ENCODE data around the gene CIBAR2. TPM values are rescaled to one million over a fixed set of nuclear protein-coding genes. Genes with fewer than 3 reads are reported as not detected.
A peak's percentile ranks its signal among the peaks of the same experiment; 100 is the strongest.

The CIBAR2 gene
- total and polyA plus RNA-seq, 9 of the 15 experiments (the other 6 are each of a cell fraction or from before 2014, with no cell fraction given): not detected

DNA sequence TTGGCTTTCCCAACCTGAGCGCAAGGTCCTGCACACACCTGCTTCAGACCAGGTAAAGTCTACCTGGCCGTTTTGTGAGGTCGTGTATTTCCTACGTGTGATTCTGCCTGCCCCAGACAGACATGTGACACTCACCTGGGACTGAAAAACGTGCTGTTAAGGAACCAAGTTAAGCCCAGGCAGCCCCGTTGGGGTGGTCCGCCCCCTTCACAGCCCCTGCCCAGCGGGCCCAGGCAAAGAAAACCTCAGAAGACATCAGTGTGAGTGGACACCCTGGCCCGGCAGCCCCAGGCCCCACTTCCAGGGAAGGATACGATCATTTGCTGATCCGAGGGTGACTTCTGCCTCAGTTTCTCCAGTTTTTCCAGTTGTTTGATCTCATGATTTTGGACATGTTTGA is 4.7 kb downstream of the CIBAR2 start:
- ATAC-seq (no peak), DNase-seq (ENCODE audit: extremely low read depth in 1 of 4, low spot score in 3 of 4) (no peak), FAIRE-seq (no peak)
- H3K9me1 ChIP-seq (ENCODE audit: control insufficient read depth, insufficient read depth, low read length): no peaks in the 10 kb centered on the region
- in situ Hi-C loops (cut with MboI): loop anchor here (25.0 kb wide), 1 partner anchor 905 kb away; no protein-coding TSS in a partner anchor
- H4K20me1 ChIP-seq (replicated peaks; ENCODE audit: control insufficient read depth, insufficient read depth, low read length): peaks cover 4% of the 10 kb centered on the region; the same call in 1 of the 2 replicates
- TF ChIP-seq TBL1XR1 (IDR thresholded peaks at IDR 0.05; ENCODE audit: low read length in 2 of 2): no peak
- TF ChIP-seq CHD4 (IDR thresholded peaks at IDR 0.05; ENCODE audit: insufficient read depth, insufficient replicate concordance, low read depth, low read length, poor library complexity, severe bottlenecking): no peak
- TF ChIP-seq MCM3 (IDR thresholded peaks at IDR 0.05): no peak
- TF ChIP-seq, protein P1, sequence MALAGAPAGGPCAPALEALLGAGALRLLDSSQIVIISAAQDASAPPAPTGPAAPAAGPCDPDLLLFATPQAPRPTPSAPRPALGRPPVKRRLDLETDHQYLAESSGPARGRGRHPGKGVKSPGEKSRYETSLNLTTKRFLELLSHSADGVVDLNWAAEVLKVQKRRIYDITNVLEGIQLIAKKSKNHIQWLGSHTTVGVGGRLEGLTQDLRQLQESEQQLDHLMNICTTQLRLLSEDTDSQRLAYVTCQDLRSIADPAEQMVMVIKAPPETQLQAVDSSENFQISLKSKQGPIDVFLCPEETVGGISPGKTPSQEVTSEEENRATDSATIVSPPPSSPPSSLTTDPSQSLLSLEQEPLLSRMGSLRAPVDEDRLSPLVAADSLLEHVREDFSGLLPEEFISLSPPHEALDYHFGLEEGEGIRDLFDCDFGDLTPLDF (CRISPR knock-in tag; IDR thresholded peaks at IDR 0.05): no peak
- no peak for TF ChIP-seq TAF15 (IDR thresholded peaks at IDR 0.05; ENCODE audit: low read depth, low read length)
- TF ChIP-seq BRF1 (IDR thresholded peaks at IDR 0.05; ENCODE audit: borderline replicate concordance, extremely low read depth, insufficient read length): no peak
- no peak for TF ChIP-seq TSC22D4 (tag; IDR thresholded peaks at IDR 0.05)
- no peak for TF ChIP-seq JUND (IDR thresholded peaks at IDR 0.05; ENCODE audit: borderline replicate concordance, low read depth, low read length)
- no peak for TF ChIP-seq JUND (tag; IDR thresholded peaks at IDR 0.05; ENCODE audit: borderline replicate concordance, low read depth, low read length)
- POLR2A ChIA-PET: interaction anchor here (0.6 to 1.5 kb wide), 2 partner anchors 10 to 586 kb away, joined by 3 to 4 read pairs; no protein-coding TSS in a partner anchor
- H3K27me3 ChIP-seq (ENCODE audit: control insufficient read depth in 2 of 2, insufficient read depth in 2 of 2, low read length in 2 of 2): peaks cover 29 to 71% of the 10 kb centered on the region in 2 experiments
- peaks cover 0 to 19% of the 10 kb centered on the region in 2 experiments; a peak in 2 of 5 replicates for H3K4me1 ChIP-seq (replicated peaks in 1 of 2; ENCODE audit: control insufficient read depth in 2 of 2, insufficient read depth in 2 of 2, low read length in 2 of 2)
- H3K9me3 ChIP-seq (replicated peaks; ENCODE audit: control insufficient read depth, insufficient read depth, low read depth, low read length): no peaks in the 10 kb centered on the region
- H3K27ac ChIP-seq (ENCODE audit: extremely low read depth, low read depth, low read length): no peak overlapping the region
- no peaks in the 10 kb centered on the region for H3K79me2 ChIP-seq (ENCODE audit: control insufficient read depth, insufficient read depth, low read length)
- no TSS peak for BruUV-seq (replicated peaks)
- H2AFZ ChIP-seq (ENCODE audit: low read depth, low read length): no peak overlapping the region
- no peak overlapping the region for H3K4me3 ChIP-seq
- intact Hi-C loops (cut with micrococcal nuclease): no loop called here
- H3K9ac ChIP-seq (ENCODE audit: insufficient read depth in 1 of 2, low read depth in 2 of 2, low read length in 2 of 2): 0 out of 4 replicates have a peak overlapping the region, but pooled peaks of 1 of the 2 experiments have one; percentile 32
- CTCF ChIA-PET (ENCODE audit: low intra/inter-chr PET ratio): no interaction called here
- H3K36me3 ChIP-seq (ENCODE audit: control insufficient read depth, insufficient read depth, low read length): no peaks in the 10 kb centered on the region
- WGBS (ENCODE audit: insufficient coverage, low coverage, missing lambda C conversion rate): 8% methylated on average over 11 of the region's 11 CpGs
- H3K4me2 ChIP-seq (ENCODE audit: insufficient read depth, low read length): no peak overlapping the region

Data from K562 (cell line).